Measurements from ENCODE around the gene CUBN.

GRCh38 chr10:16995867-16996529 is 133.6 kb downstream of the CUBN start:
- TF ChIP-seq, protein P1, sequence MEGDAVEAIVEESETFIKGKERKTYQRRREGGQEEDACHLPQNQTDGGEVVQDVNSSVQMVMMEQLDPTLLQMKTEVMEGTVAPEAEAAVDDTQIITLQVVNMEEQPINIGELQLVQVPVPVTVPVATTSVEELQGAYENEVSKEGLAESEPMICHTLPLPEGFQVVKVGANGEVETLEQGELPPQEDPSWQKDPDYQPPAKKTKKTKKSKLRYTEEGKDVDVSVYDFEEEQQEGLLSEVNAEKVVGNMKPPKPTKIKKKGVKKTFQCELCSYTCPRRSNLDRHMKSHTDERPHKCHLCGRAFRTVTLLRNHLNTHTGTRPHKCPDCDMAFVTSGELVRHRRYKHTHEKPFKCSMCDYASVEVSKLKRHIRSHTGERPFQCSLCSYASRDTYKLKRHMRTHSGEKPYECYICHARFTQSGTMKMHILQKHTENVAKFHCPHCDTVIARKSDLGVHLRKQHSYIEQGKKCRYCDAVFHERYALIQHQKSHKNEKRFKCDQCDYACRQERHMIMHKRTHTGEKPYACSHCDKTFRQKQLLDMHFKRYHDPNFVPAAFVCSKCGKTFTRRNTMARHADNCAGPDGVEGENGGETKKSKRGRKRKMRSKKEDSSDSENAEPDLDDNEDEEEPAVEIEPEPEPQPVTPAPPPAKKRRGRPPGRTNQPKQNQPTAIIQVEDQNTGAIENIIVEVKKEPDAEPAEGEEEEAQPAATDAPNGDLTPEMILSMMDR (conservative IDR thresholded peaks at IDR 0.05): no peak
- TF ChIP-seq ZFX (IDR thresholded peaks at IDR 0.05): no peak
